Astrocyte of the hippocampus (primary cell): ENCODE results near the gene MCAT.
A peak's percentile ranks its signal among the peaks of the same experiment; 100 is the strongest.
"Not testable (repeated sequence)": the region's sequence is repeated elsewhere in the genome, so short reads cannot be mapped to it uniquely, and the experiment has no call there.

Experiments
- DNase-seq: peaks from one replicate; pipeline ENCODE4 v3.0.0; 2011; ENCODE audit warnings: low read depth, low spot score

Gene MCAT

GRCh38 chr22:43127166-43127908 is 15.9 kb downstream of the MCAT start:
- DNase-seq, result no peak

- DNase-seq, result peak; percentile 88
These were observed 16.6 kb downstream of the MCAT start for GRCh38 chr22:43126501-43127165.

- DNase-seq, result no peak
These were observed 24.2 kb downstream of the MCAT start for GRCh38 chr22:43118953-43119458.

- no peak for DNase-seq
These were observed 25.0 kb downstream of the MCAT start for GRCh38 chr22:43118024-43118849.

GRCh38 chr22:43116932-43117331 is 26.3 kb downstream of the MCAT start:
- DNase-seq, result no peak

GRCh38 chr22:43114958-43115357 is 28.2 kb downstream of the MCAT start:
- DNase-seq, result no peak

- DNase-seq, result no peak
These were observed 29.5 kb downstream of the MCAT start for GRCh38 chr22:43113526-43114251.

GRCh38 chr22:43110927-43111623 is 32.1 kb downstream of the MCAT start:
- peak; percentile 33 for DNase-seq

GRCh38 chr22:43110444-43110926 is 32.7 kb downstream of the MCAT start, which contains the start of gene BIK:
TSS of gene BIK (plus strand) at chr22:43110750. CDS start at chr22:43124023, 13,273 bp downstream.
- peak; percentile 45 for DNase-seq

GRCh38 chr22:43109921-43110443 is 33.2 kb downstream of the MCAT start:
- no peak for DNase-seq

GRCh38 chr22:43109511-43109910 is 33.7 kb downstream of the MCAT start:
- DNase-seq, result no peak

- no peak for DNase-seq
These were observed 36.9 kb downstream of the MCAT start for GRCh38 chr22:43106302-43106701.

- DNase-seq, result not testable (repeated sequence)
These were observed 38.2 kb downstream of the MCAT start for GRCh38 chr22:43104950-43105349.

GRCh38 chr22:43104056-43104625 is 39.1 kb downstream of the MCAT start:
- DNase-seq, result peak; percentile 40

GRCh38 chr22:43101306-43101705 is 41.9 kb downstream of the MCAT start:
- no peak for DNase-seq

GRCh38 chr22:43100225-43100624 is 43.0 kb downstream of the MCAT start:
- no peak for DNase-seq

GRCh38 chr22:43099095-43099494 is 44.1 kb downstream of the MCAT start:
- DNase-seq, result no peak

- DNase-seq, result no peak
These were observed 44.8 kb downstream of the MCAT start for GRCh38 chr22:43098356-43098755.

- no peak for DNase-seq
These were observed 46.8 kb downstream of the MCAT start for GRCh38 chr22:43096420-43096819.

GRCh38 chr22:43094551-43094950 is 48.6 kb downstream of the MCAT start:
- DNase-seq, result no peak
